Stimulated activated naive CD8-positive, alpha-beta T cell treated with anti-CD3 and anti-CD28 coated beads, Interleukin-15, amount 100 ng/mL, for 72 hours (primary cell): ENCODE data around the gene TMPRSS9.
A peak's percentile ranks its signal among the peaks of the same experiment; 100 is the strongest.
"Not testable (repeated sequence)": the region's sequence is repeated elsewhere in the genome, so short reads cannot be mapped to it uniquely, and the experiment has no call there.

Source experiments
- ATAC-seq: fragments of 150-1000 bp; cut with Tn5 transposase; 2 replicates; pipeline ENCODE4 v1.10.0; 2021; ENCODE audit warnings: mild to moderate bottlenecking, moderate library complexity
- DNase-seq, 2 donors: peaks; one replicate each; pipeline ENCODE4 v3.0.0; 2021 to 2022
- H3K27ac Mint-ChIP-seq, 2 donors: one replicate each; pipeline ENCODE4 v1.8.0; 2022; ENCODE audit warnings: mild to moderate bottlenecking in 2 of 2, mixed read lengths in 2 of 2, moderate library complexity in 2 of 2
- H3K27me3 Mint-ChIP-seq: one replicate; pipeline ENCODE4 v1.8.0; 2022; ENCODE audit warnings: mixed read lengths
- H3K4me1 Mint-ChIP-seq: one replicate; pipeline ENCODE4 v1.8.0; 2022; ENCODE audit warnings: mild to moderate bottlenecking, mixed read lengths
- H3K4me3 Mint-ChIP-seq, 2 donors: one replicate each; pipeline ENCODE4 v1.8.0; 2022; ENCODE audit warnings: mild to moderate bottlenecking in 2 of 2, mixed read lengths in 2 of 2, moderate library complexity in 1 of 2
- H3K9me3 Mint-ChIP-seq, 2 donors: one replicate each; pipeline ENCODE4 v1.8.0; 2022; ENCODE audit warnings: mixed read lengths in 2 of 2

TMPRSS9 gene

DNA sequence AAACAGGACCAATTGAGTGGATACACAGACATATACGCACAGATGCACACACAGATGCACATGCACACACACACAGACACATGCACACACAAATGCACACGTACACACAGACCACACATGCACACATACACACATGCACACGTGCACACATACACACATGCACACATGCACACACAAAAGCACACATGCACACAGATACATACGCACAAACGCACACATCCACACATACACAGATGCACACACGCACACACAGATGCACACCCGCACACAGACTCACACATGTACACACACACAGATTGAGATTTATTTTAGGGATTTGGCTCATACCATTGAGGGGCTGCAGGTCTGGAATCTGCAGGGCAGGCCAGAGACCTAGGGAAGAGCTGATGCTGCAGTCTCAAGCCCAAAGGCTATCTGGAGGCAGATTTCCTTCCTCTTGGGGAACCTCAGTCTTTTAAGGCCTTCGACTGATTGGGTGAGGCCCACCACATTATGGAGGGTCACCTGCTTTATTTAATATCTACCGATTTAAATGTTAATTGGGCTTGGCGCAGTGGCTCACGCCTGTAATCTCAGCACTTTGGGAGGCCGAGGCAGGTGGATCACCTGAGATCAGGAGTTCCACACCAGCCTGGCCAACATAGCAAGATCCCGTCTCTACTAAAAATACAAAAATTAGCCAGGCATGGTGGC lies 22.6 kb downstream of the TMPRSS9 start:
- H3K4me1 Mint-ChIP-seq = peaks cover 6% of the 10 kb centered on the region
- no peak overlapping the region for H3K4me3 Mint-ChIP-seq
- H3K27ac Mint-ChIP-seq = no peak overlapping the region
- H3K27me3 Mint-ChIP-seq = no peaks in the 10 kb centered on the region
- no peak for DNase-seq
- ATAC-seq = no peak
- H3K9me3 Mint-ChIP-seq = peaks cover 18 to 34% of the 10 kb centered on the region in 2 donors

GRCh38 chr19:2385053-2385721 lies 25.1 kb downstream of the TMPRSS9 start:
- no peak overlapping the region for H3K27ac Mint-ChIP-seq
- peaks cover 6% of the 10 kb centered on the region for H3K4me1 Mint-ChIP-seq
- no peak for DNase-seq
- H3K4me3 Mint-ChIP-seq = no peak overlapping the region
- no peaks in the 10 kb centered on the region for H3K27me3 Mint-ChIP-seq
- no peak for ATAC-seq
- peaks cover 5 to 14% of the 10 kb centered on the region in 2 donors for H3K9me3 Mint-ChIP-seq

GRCh38 chr19:2387367-2388288 lies 27.6 kb downstream of the TMPRSS9 start:
- ATAC-seq = no peak
- no peak overlapping the region for H3K4me3 Mint-ChIP-seq
- DNase-seq = no peak
- peaks cover 12% of the 10 kb centered on the region for H3K4me1 Mint-ChIP-seq
- H3K27ac Mint-ChIP-seq = no peak overlapping the region
- H3K9me3 Mint-ChIP-seq = no peaks in the 10 kb centered on the region
- H3K27me3 Mint-ChIP-seq = peaks cover 9% of the 10 kb centered on the region

GRCh38 chr19:2389594-2389993 lies 29.5 kb downstream of the TMPRSS9 start:
- H3K4me1 Mint-ChIP-seq = peaks cover 18% of the 10 kb centered on the region
- H3K27me3 Mint-ChIP-seq = peaks cover 9% of the 10 kb centered on the region
- no peaks in the 10 kb centered on the region for H3K9me3 Mint-ChIP-seq
- no peak overlapping the region for H3K4me3 Mint-ChIP-seq
- H3K27ac Mint-ChIP-seq = no peak overlapping the region
- no peak for DNase-seq
- no peak for ATAC-seq

GRCh38 chr19:2391118-2391725 lies 31.2 kb downstream of the TMPRSS9 start:
- H3K27ac Mint-ChIP-seq = no peak overlapping the region
- ATAC-seq = no peak
- H3K27me3 Mint-ChIP-seq = peaks cover 9% of the 10 kb centered on the region
- DNase-seq = peak; percentile 20 to 37
- H3K4me3 Mint-ChIP-seq = no peak overlapping the region
- no peaks in the 10 kb centered on the region for H3K9me3 Mint-ChIP-seq
- peaks cover 18% of the 10 kb centered on the region for H3K4me1 Mint-ChIP-seq

- DNase-seq = no peak
- no peak for ATAC-seq
- Mint-ChIP-seq H3K4me1 (peaks cover 18% of the 10 kb centered on the region), H3K4me3 (no peak overlapping the region), H3K27me3 (peaks cover 9% of the 10 kb centered on the region), H3K27ac (no peak overlapping the region), H3K9me3 (no peaks in the 10 kb centered on the region)
Measured at GRCh38 chr19:2392366-2392765, 32.3 kb downstream of the TMPRSS9 start.

GRCh38 chr19:2392899-2393298 lies 32.8 kb downstream of the TMPRSS9 start:
- H3K27me3 Mint-ChIP-seq, H3K27ac Mint-ChIP-seq, ATAC-seq, H3K9me3 Mint-ChIP-seq, DNase-seq: not testable (repeated sequence)
- Mint-ChIP-seq H3K4me3 (peak overlapping the region in 1 of 2 donors; percentile 19), H3K4me1 (peaks cover 18% of the 10 kb centered on the region)

- DNase-seq (no peak), ATAC-seq (peak; percentile 53)
- H3K9me3 Mint-ChIP-seq = no peaks in the 10 kb centered on the region
- H3K27me3 Mint-ChIP-seq = peaks cover 9% of the 10 kb centered on the region
- peak overlapping the region in 1 of 2 donors; percentile 88 for H3K27ac Mint-ChIP-seq
- peak overlapping the region in 1 of 2 donors; percentile 80 for H3K4me3 Mint-ChIP-seq
- peaks cover 18% of the 10 kb centered on the region for H3K4me1 Mint-ChIP-seq
Measured at GRCh38 chr19:2394054-2394441, 34.0 kb downstream of the TMPRSS9 start.

GRCh38 chr19:2394442-2395292 lies 34.6 kb downstream of the TMPRSS9 start:
- ATAC-seq = peak; percentile 71
- peak overlapping the region in 1 of 2 donors; percentile 88 for H3K27ac Mint-ChIP-seq

GRCh38 chr19:2395293-2395829 lies 35.3 kb downstream of the TMPRSS9 start:
- not testable (repeated sequence) for H3K27me3 Mint-ChIP-seq, DNase-seq, H3K9me3 Mint-ChIP-seq, H3K4me3 Mint-ChIP-seq, ATAC-seq
- Mint-ChIP-seq H3K4me1 (peaks cover 18% of the 10 kb centered on the region), H3K27ac (peak overlapping the region; percentile 40 to 90)

More at GRCh38 chr19:2394442-2395292, 34.6 kb downstream of the TMPRSS9 start:
- no peak for DNase-seq
- H3K4me3 Mint-ChIP-seq = peak overlapping the region; percentile 18 to 80
- H3K9me3 Mint-ChIP-seq = no peaks in the 10 kb centered on the region
- peaks cover 9% of the 10 kb centered on the region for H3K27me3 Mint-ChIP-seq
- peaks cover 18% of the 10 kb centered on the region for H3K4me1 Mint-ChIP-seq

DNA sequence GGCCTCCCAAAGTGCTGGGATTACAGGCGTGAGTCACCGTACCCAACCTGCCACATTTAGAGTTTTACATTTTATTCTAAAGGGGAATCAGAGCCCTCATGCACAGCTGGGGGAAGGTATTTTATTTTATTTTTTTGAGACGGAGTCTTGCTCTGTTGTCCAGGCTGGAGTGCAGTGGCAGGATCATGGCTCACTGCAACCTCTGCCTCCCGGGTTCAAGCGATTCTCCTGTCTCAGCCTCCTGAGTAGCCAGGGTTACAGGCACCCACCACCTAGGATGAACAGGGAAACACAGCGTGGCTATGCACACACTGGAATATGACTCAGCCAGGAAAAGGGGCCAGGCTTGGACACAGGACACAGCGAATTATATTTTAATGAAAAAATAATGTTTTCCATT lies 37.1 kb downstream of the TMPRSS9 start:
- DNase-seq, ATAC-seq, H3K9me3 Mint-ChIP-seq, H3K4me3 Mint-ChIP-seq, H3K27ac Mint-ChIP-seq, H3K27me3 Mint-ChIP-seq: not testable (repeated sequence)
- peaks cover 12% of the 10 kb centered on the region for H3K4me1 Mint-ChIP-seq

DNA sequence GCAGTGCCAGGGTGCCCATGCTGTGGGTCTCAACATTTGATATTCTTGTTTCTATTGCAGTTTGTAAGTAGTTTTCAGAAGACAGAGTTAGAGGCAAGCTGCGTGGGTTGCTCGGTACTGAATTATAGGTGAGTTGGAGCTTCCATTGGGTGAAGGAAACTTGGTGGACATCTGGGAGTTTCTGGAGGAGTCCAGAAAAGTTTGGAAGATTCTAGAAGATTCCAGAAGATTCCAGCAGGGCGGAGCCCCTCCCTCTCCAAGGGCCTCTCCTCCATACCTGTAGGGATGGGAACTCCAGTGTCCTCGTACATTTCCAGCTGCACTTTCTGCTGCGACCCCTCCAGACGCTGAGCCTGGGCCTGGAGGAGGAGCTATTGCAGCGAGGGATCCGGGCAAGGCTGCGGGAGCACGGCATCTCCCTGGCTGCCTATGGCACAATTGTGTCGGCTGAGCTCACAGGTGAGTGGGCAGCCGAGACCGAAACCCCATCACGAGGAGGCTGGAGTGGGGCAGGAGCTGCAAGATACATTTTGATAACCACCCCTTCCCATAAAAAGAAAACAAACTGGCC lies 38.8 kb downstream of the TMPRSS9 start:
- DNase-seq = no peak
- Mint-ChIP-seq H3K9me3 (peaks cover 0 to 3% of the 10 kb centered on the region in 2 donors), H3K4me1 (peaks cover 4% of the 10 kb centered on the region), H3K4me3 (no peak overlapping the region), H3K27ac (no peak overlapping the region), H3K27me3 (no peaks in the 10 kb centered on the region)
- ATAC-seq = no peak

GRCh38 chr19:2399582-2399981 lies 39.5 kb downstream of the TMPRSS9 start:
- Mint-ChIP-seq H3K4me3 (no peak overlapping the region), H3K27ac (no peak overlapping the region), H3K27me3 (no peaks in the 10 kb centered on the region), H3K4me1 (no peaks in the 10 kb centered on the region), H3K9me3 (peaks cover 0 to 3% of the 10 kb centered on the region in 2 donors)
- no peak for DNase-seq
- ATAC-seq = no peak

DNA sequence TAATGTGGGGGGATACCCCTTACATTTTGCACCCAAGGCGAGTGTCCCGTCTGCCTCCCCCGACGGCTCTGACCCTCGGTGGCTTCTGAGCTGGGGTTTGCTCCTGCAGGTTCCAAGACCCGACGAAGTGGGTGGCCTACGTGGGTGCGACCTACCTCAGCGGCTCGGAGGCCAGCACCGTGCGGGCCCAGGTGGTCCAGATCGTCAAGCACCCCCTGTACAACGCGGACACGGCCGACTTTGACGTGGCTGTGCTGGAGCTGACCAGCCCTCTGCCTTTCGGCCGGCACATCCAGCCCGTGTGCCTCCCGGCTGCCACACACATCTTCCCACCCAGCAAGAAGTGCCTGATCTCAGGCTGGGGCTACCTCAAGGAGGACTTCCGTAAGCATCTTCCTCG lies 48.2 kb downstream of the TMPRSS9 start:
- H3K27me3 Mint-ChIP-seq = peaks cover 19% of the 10 kb centered on the region
- no peak for ATAC-seq
- no peaks in the 10 kb centered on the region for H3K4me1 Mint-ChIP-seq

More for the DNA sequence above, 48.2 kb downstream of the TMPRSS9 start:
- Mint-ChIP-seq H3K4me3 (no peak overlapping the region), H3K27ac (no peak overlapping the region), H3K9me3 (peaks cover 0 to 7% of the 10 kb centered on the region in 2 donors)
- DNase-seq = no peak
